HepG2 (cell line): ENCODE data around the gene FUOM. TPM values are rescaled to one million over a fixed set of nuclear protein-coding genes. Genes with fewer than 3 reads are reported as not detected.

Source experiments
- AKNA ChIP-seq: sonication (generic); formaldehyde crosslinking; IDR thresholded peaks from 2 replicates; pipeline ENCODE4 v1.4.0; 2020; ENCODE audit warnings: missing genetic modification reagents, borderline replicate concordance
- ATF7-NPFF ChIP-seq: sonication (generic); formaldehyde crosslinking; IDR thresholded peaks from 2 replicates; pipeline ENCODE4 v1.8.1; 2023; ENCODE audit warnings: mild to moderate bottlenecking, low read depth, missing genetic modification reagents, moderate library complexity
- BRD4 ChIP-seq: sonication (generic); formaldehyde crosslinking; IDR thresholded peaks from 2 replicates; pipeline ENCODE4 v1.4.0; 2020; ENCODE audit warnings: missing genetic modification reagents
- DR1 ChIP-seq: sonication (generic); formaldehyde crosslinking; IDR thresholded peaks from 2 replicates; pipeline ENCODE4 v1.8.0; 2021; ENCODE audit warnings: mild to moderate bottlenecking, missing genetic modification reagents, inconsistent platforms
- ETS1 ChIP-seq: sonication (generic); formaldehyde crosslinking; IDR thresholded peaks from 2 replicates; pipeline ENCODE4 v1.4.0; 2020; ENCODE audit warnings: missing genetic modification reagents
- GATAD1 ChIP-seq: IDR thresholded peaks from 2 replicates; pipeline ENCODE4 v1.6.1; 2016; ENCODE audit warnings: missing genetic modification reagents, missing compliant biosample characterization
- MAFK ChIP-seq, 2 experiments: IDR thresholded peaks in 1 of 2; conservative IDR thresholded peaks in 1 of 2; 2 replicates each; pipeline ENCODE4 v1.6.1; 2011; ENCODE audit warnings: improper control_type of control experiment in 2 of 2, low read length in 2 of 2
- MXD3 ChIP-seq: IDR thresholded peaks from 2 replicates; pipeline ENCODE4 v1.6.1; 2016; ENCODE audit warnings: mild to moderate bottlenecking, missing biosample characterization, missing genetic modification reagents
- NFIC ChIP-seq: IDR thresholded peaks from 2 replicates; pipeline ENCODE4 v1.6.1; 2012; ENCODE audit warnings: mild to moderate bottlenecking, low read length, inconsistent platforms
- REPIN1 ChIP-seq: sonication (generic); formaldehyde crosslinking; IDR thresholded peaks from 2 replicates; pipeline ENCODE4 v1.8.0; 2022; ENCODE audit warnings: missing genetic modification reagents, low read depth, mild to moderate bottlenecking, borderline replicate concordance
- ZBTB2 ChIP-seq: sonication (generic); formaldehyde crosslinking; IDR thresholded peaks from 2 replicates; pipeline ENCODE4 v1.8.0; 2022; ENCODE audit warnings: low read depth, missing genetic modification reagents
- ZFP1 ChIP-seq: IDR thresholded peaks from 2 replicates; pipeline ENCODE4 v1.6.1; 2016
- ZNF577 ChIP-seq: sonication (generic); formaldehyde crosslinking; IDR thresholded peaks from 2 replicates; pipeline ENCODE4 v1.4.0; 2020; ENCODE audit warnings: mild to moderate bottlenecking, low read depth, missing genetic modification reagents, borderline replicate concordance
- ZNF597 ChIP-seq: sonication (generic); formaldehyde crosslinking; IDR thresholded peaks from 2 replicates; pipeline ENCODE4 v1.5.0; 2020; ENCODE audit warnings: missing genetic modification reagents
- ZNF850 ChIP-seq: sonication (generic); formaldehyde crosslinking; conservative IDR thresholded peaks from 2 replicates; pipeline ENCODE4 v1.9.0; 2021; ENCODE audit warnings: mild to moderate bottlenecking, missing genetic modification reagents
- polyA plus RNA-seq, 8 experiments: library from polyadenylated mRNA; depleted of rRNA in 3 of 8; stranded (reverse) in 7 of 8; unstranded in 1 of 8; fragments of >200 nt; fragmentation: Illumina TruSeq in 4 of 8; extraction: Trizol in 4 of 8; gene quantifications; 2 replicates each; pipeline versions ENCODE4 v1.2.1 to v1.2.3, GENCODE V29; 2011 to 2016; ENCODE audit warnings: low read depth in 4 of 8, missing spikeins in 1 of 8, mixed read lengths in 1 of 8; ENCODE audit not compliant: insufficient read depth in 1 of 8
- total RNA-seq, 5 experiments: library from RNA; depleted of rRNA; stranded (reverse); fragments of >200 nt; fragmentation: Illumina TruSeq; extraction: Trizol; gene quantifications; 2 replicates each; pipeline ENCODE4 v1.2.3, GENCODE V29; 2016; ENCODE audit warnings: low read depth in 1 of 5

Gene FUOM
- total and polyA plus RNA-seq, 2 of the 13 experiments (the other 11 are each of a cell fraction or from before 2014, with no cell fraction given), result 27.5 to 60.4 TPM

GRCh38 chr10:133373174-133374090 lies 15.6 kb upstream of the FUOM start, which contains the start of gene ECHS1 (continued):
- TF ChIP-seq REPIN1 (CRISPR knock-in tag) (0 out of 2 replicates have a peak, but pooled peaks have one; percentile 50), MAFK (conservative IDR thresholded peaks at IDR 0.05 in 1 of 2, IDR thresholded peaks at IDR 0.05 in 1 of 2; ENCODE audit: low read length in 2 of 2) (no peak), ZNF597 (CRISPR knock-in tag) (no peak), ZNF577 (CRISPR knock-in tag) (no peak), AKNA (CRISPR knock-in tag) (no peak), ETS1 (CRISPR knock-in tag) (no peak; the same call in 1 of the 2 replicates), GATAD1 (peak; percentile 73), ZNF850 (CRISPR knock-in tag) (no peak), MXD3 (CRISPR knock-in tag) (no peak; the same call in 1 of the 2 replicates), BRD4 (CRISPR knock-in tag) (peak; percentile 65; the same call in 1 of the 2 replicates), DR1 (CRISPR knock-in tag) (peak; percentile 95), ATF7-NPFF (peak; percentile 59; the same call in 1 of the 2 replicates), ZFP1 (CRISPR knock-in tag) (no peak), ZBTB2 (CRISPR knock-in tag) (no peak; the same call in 1 of the 2 replicates), NFIC (no peak)
